CD14-positive monocyte (primary cell): ENCODE results near the gene BSND. TPM values are rescaled to one million over a fixed set of nuclear protein-coding genes. Genes with fewer than 3 reads are reported as not detected.

Experiments used
- DNase-seq, 3 donors: peaks; one replicate each; pipeline ENCODE4 v3.0.0-alpha.2; 2011 to 2022
- H2AFZ ChIP-seq: 2 replicates; pipeline ENCODE4 v1.6.0; 2012; ENCODE audit warnings: mild to moderate bottlenecking, low read depth, low read length, inconsistent platforms; ENCODE audit not compliant: insufficient read depth, poor library complexity, severe bottlenecking
- H3K27ac ChIP-seq, 2 donors: 1 replicate in 1 of 2; 2 replicates in 1 of 2; pipeline ENCODE4 v1.5.1; 2012 to 2013; ENCODE audit warnings: low read length in 2 of 2, control low read depth in 1 of 2, inconsistent platforms in 1 of 2, low read depth in 1 of 2, mild to moderate bottlenecking in 1 of 2
- H3K27me3 ChIP-seq, 2 donors: one replicate each; pipeline versions ENCODE4 v1.6.0 to v1.6.1; 2011 to 2013; ENCODE audit warnings: low read length in 2 of 2; ENCODE audit not compliant: control insufficient read depth in 2 of 2, insufficient read depth in 2 of 2
- H3K36me3 ChIP-seq, 2 donors: replicated peaks in 1 of 2; 1 replicate in 1 of 2; 2 replicates in 1 of 2; pipeline versions ENCODE4 v1.5.1 to v1.6.1; 2012 to 2013; ENCODE audit warnings: low read length in 2 of 2, control low read depth in 1 of 2, inconsistent platforms in 1 of 2, mild to moderate bottlenecking in 1 of 2; ENCODE audit not compliant: insufficient read depth in 2 of 2, control insufficient read depth in 1 of 2
- H3K4me1 ChIP-seq, 2 donors: 1 replicate in 1 of 2; 2 replicates in 1 of 2; pipeline versions ENCODE4 v1.5.1 to v1.6.1; 2012 to 2013; ENCODE audit warnings: low read length in 2 of 2, control low read depth in 1 of 2, inconsistent platforms in 1 of 2, mild to moderate bottlenecking in 1 of 2, moderate library complexity in 1 of 2; ENCODE audit not compliant: insufficient read depth in 2 of 2, control insufficient read depth in 1 of 2
- H3K4me2 ChIP-seq: replicated peaks from 2 replicates; pipeline ENCODE3; 2012; ENCODE audit warnings: low read length, moderate library complexity, mild to moderate bottlenecking; ENCODE audit not compliant: poor library complexity, severe bottlenecking; ENCODE audit errors: extremely low read depth
- H3K4me3 ChIP-seq, 3 experiments: fragments of 200-600 bp in 1 of 3; sonication (generic) in 1 of 3; replicated peaks in 1 of 3; 1 replicate in 2 of 3; 2 replicates in 1 of 3; pipeline ENCODE4 v1.5.1; 2011 to 2013; ENCODE audit warnings: low read length in 3 of 3, mild to moderate bottlenecking in 3 of 3, control low read depth in 2 of 3, low read depth in 2 of 3, inconsistent platforms in 1 of 3, moderate library complexity in 1 of 3
- H3K79me2 ChIP-seq: 2 replicates; pipeline ENCODE4 v1.6.0; 2012; ENCODE audit warnings: mild to moderate bottlenecking, control low read depth, inconsistent platforms, low read length, moderate library complexity; ENCODE audit not compliant: insufficient read depth
- H3K9ac ChIP-seq: 2 replicates; pipeline ENCODE4 v1.6.0; 2017; ENCODE audit warnings: low read length, mild to moderate bottlenecking; ENCODE audit not compliant: insufficient read depth, poor library complexity, severe bottlenecking
- H3K9me3 ChIP-seq, 2 donors: replicated peaks in 1 of 2; 1 replicate in 1 of 2; 2 replicates in 1 of 2; pipeline versions ENCODE4 v1.5.1 to v1.6.1; 2012 to 2013; ENCODE audit warnings: low read length in 2 of 2, control low read depth in 1 of 2; ENCODE audit not compliant: control insufficient read depth in 1 of 2, insufficient read depth in 1 of 2
- H4K20me1 ChIP-seq: 2 replicates; pipeline ENCODE4 v1.6.0; 2012; ENCODE audit warnings: mild to moderate bottlenecking, low read length, control low read depth, moderate library complexity; ENCODE audit not compliant: insufficient read depth
- H3K27ac Mint-ChIP-seq, 7 donors: one replicate each; pipeline ENCODE4 v1.8.0; 2020; ENCODE audit warnings: mild to moderate bottlenecking in 7 of 7, mixed read lengths in 7 of 7, moderate library complexity in 6 of 7, inconsistent platforms in 2 of 7
- H3K27me3 Mint-ChIP-seq, 3 donors: one replicate each; pipeline ENCODE4 v1.8.0; 2021 to 2022; ENCODE audit warnings: low read depth in 3 of 3, mild to moderate bottlenecking in 3 of 3, mixed read lengths in 3 of 3, moderate library complexity in 3 of 3, inconsistent platforms in 1 of 3
- H3K36me3 Mint-ChIP-seq, 2 donors: one replicate each; pipeline ENCODE4 v1.8.0; 2020; ENCODE audit warnings: mixed read lengths in 2 of 2, inconsistent platforms in 1 of 2, mild to moderate bottlenecking in 1 of 2
- H3K4me1 Mint-ChIP-seq: one replicate; pipeline ENCODE4 v1.8.0; 2020; ENCODE audit warnings: mild to moderate bottlenecking, mixed read lengths
- H3K4me3 Mint-ChIP-seq, 2 donors: one replicate each; pipeline ENCODE4 v1.8.0; 2020; ENCODE audit warnings: mild to moderate bottlenecking in 2 of 2, mixed read lengths in 2 of 2, moderate library complexity in 1 of 2
- H3K9me3 Mint-ChIP-seq, 7 donors: one replicate each; pipeline ENCODE4 v1.8.0; 2020 to 2022; ENCODE audit warnings: mixed read lengths in 7 of 7, mild to moderate bottlenecking in 6 of 7, moderate library complexity in 6 of 7, inconsistent platforms in 2 of 7
- WGBS: methylation state at CpG from one replicate; pipeline ENCODE4 v1.1.5; 2013; ENCODE audit warnings: missing lambda C conversion rate; ENCODE audit not compliant: insufficient coverage; 5-methylcytosine and 5-hydroxymethylcytosine counted together
- intact Hi-C, 2 donors: fragments of 100-400 bp; cut with micrococcal nuclease; formaldehyde crosslinking; loops; one replicate each; pipeline versions ENCODE4 v1.15.0 to v1.15.1; 2023
- polyA plus RNA-seq, 3 donors: library from polyadenylated mRNA; depleted of rRNA in 1 of 3; unstranded in 2 of 3; stranded (reverse) in 1 of 3; fragments of 300-500 nt in 2 of 3; fragments of >200 nt in 1 of 3; fragmentation: Illumina TruSeq in 2 of 3; gene quantifications; 1 replicate in 2 of 3; 2 replicates in 1 of 3; pipeline ENCODE4 v1.2.3, GENCODE V29; 2012 to 2021
- TF ChIP-seq, protein P1 (sequence below): fragments of 200-600 bp; IDR thresholded peaks from one replicate; pipeline ENCODE4 v1.8.0; 2022; ENCODE audit warnings: antibody characterized with exemption, mild to moderate bottlenecking

Gene BSND
- polyA plus RNA-seq, 3 donors, result not detected

DNA sequence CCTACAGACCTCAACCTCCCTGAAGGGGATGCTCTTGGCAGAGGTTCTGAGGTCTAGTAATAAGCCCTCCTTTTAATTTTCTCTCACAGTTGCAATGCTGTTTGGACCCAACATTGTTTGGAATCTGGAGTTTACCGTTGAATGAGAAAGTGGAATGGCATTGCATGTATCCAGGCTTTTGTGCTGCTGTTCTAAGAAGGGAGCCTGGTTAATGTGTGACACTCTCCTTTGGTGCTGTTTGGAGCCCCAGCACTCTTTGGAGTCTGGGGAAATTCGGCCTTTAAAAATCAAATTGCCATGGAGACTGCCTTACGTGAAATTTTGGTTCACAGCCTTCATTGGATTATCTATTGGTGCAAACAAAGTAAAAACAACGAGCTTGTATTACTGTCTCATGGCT, 42.0 kb upstream of the BSND start:
- whole genome bisulfite sequencing, result 100% methylated on average over 3 of the region's 4 CpGs
- intact Hi-C loops, result no loop called here
- TF ChIP-seq, protein P1, sequence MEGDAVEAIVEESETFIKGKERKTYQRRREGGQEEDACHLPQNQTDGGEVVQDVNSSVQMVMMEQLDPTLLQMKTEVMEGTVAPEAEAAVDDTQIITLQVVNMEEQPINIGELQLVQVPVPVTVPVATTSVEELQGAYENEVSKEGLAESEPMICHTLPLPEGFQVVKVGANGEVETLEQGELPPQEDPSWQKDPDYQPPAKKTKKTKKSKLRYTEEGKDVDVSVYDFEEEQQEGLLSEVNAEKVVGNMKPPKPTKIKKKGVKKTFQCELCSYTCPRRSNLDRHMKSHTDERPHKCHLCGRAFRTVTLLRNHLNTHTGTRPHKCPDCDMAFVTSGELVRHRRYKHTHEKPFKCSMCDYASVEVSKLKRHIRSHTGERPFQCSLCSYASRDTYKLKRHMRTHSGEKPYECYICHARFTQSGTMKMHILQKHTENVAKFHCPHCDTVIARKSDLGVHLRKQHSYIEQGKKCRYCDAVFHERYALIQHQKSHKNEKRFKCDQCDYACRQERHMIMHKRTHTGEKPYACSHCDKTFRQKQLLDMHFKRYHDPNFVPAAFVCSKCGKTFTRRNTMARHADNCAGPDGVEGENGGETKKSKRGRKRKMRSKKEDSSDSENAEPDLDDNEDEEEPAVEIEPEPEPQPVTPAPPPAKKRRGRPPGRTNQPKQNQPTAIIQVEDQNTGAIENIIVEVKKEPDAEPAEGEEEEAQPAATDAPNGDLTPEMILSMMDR, result no peak

DNA sequence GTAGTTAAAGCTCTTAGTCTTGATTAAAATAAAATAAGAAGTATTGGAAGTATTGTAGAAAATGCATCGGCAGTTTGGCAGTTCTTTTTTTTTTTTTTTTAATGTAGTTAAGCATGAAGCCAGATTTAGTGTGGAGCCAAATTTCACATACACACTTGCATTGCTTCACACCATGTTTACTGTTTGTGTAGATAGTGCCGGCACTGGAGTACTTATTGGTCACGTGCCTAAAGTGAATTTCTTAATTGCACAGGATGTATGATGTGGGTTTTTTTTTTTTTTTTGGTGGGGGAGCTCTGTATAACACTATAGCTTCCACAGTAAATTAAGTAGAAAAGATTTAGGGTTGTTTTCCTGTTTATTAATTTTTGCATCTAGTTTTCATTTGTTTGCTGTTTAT, 39.5 kb upstream of the BSND start:
- Mint-ChIP-seq H3K4me3 (no peak overlapping the region), H3K9me3 (peaks cover 5 to 18% (median 13%) of the 10 kb centered on the region in 7 donors), H3K4me1 (peaks cover 13% of the 10 kb centered on the region), H3K27ac (no peak overlapping the region), H3K36me3 (no peaks in the 10 kb centered on the region), H3K27me3 (peaks cover 0 to 5% (median 0%) of the 10 kb centered on the region in 3 donors)
- H3K27me3 ChIP-seq, result no peaks in the 10 kb centered on the region
- no peak overlapping the region for H3K27ac ChIP-seq
- TF ChIP-seq, protein P1, result no peak
- no peak overlapping the region for H3K4me3 ChIP-seq
- no peaks in the 10 kb centered on the region for H3K79me2 ChIP-seq
- intact Hi-C loops, result no loop called here
- DNase-seq, result peak; percentile 41 to 55 (median 53)
- H3K9ac ChIP-seq, result no peak overlapping the region
- no CpG with 5 or more reads among the region's 3 CpGs for WGBS
- peaks cover 12 to 15% of the 10 kb centered on the region in 2 donors for H3K9me3 ChIP-seq
- H3K36me3 ChIP-seq, result no peaks in the 10 kb centered on the region
- no peak overlapping the region for H3K4me2 ChIP-seq
- no peak overlapping the region for H2AFZ ChIP-seq
- H3K4me1 ChIP-seq, result peaks cover 9 to 12% of the 10 kb centered on the region in 2 donors
- no peaks in the 10 kb centered on the region for H4K20me1 ChIP-seq

More for the DNA sequence above, 42.0 kb upstream of the BSND start:
- H3K36me3 ChIP-seq, result no peaks in the 10 kb centered on the region
- no peaks in the 10 kb centered on the region for H3K79me2 ChIP-seq
- H3K4me3 Mint-ChIP-seq, result no peak overlapping the region
- no peak overlapping the region for H3K4me3 ChIP-seq
- no peaks in the 10 kb centered on the region for H3K27me3 ChIP-seq
- no peak overlapping the region for H3K4me2 ChIP-seq
- H3K9ac ChIP-seq, result no peak overlapping the region
- H3K27ac ChIP-seq, result no peak overlapping the region
- H3K4me1 Mint-ChIP-seq, result peaks cover 25% of the 10 kb centered on the region
- no peak overlapping the region for H2AFZ ChIP-seq
- H3K36me3 Mint-ChIP-seq, result no peaks in the 10 kb centered on the region
- no peak overlapping the region for H3K27ac Mint-ChIP-seq
- peaks cover 12 to 15% of the 10 kb centered on the region in 2 donors for H3K9me3 ChIP-seq
- peaks cover 22 to 27% of the 10 kb centered on the region in 2 donors for H3K4me1 ChIP-seq
- H3K27me3 Mint-ChIP-seq, result peaks cover 0 to 1% (median 0%) of the 10 kb centered on the region in 3 donors
- no peak for DNase-seq
- H4K20me1 ChIP-seq, result no peaks in the 10 kb centered on the region
- peaks cover 5 to 18% (median 13%) of the 10 kb centered on the region in 7 donors for H3K9me3 Mint-ChIP-seq
